NAMALWA (cell line): Measurements from ENCODE around the gene TPP1.

Source experiments
- DNase-seq: peaks from one replicate; pipeline ENCODE4 v3.0.0-alpha.2; 2015; ENCODE audit warnings: low spot score

The TPP1 gene

GRCh38 chr11:6627762-6628241 lies 8.6 kb upstream of the TPP1 start:
- DNase-seq: peak; percentile 41

GRCh38 chr11:6626971-6627761 lies 7.9 kb upstream of the TPP1 start:
- no peak for DNase-seq

GRCh38 chr11:6625832-6626420 lies 6.7 kb upstream of the TPP1 start:
- DNase-seq: no peak

- no peak for DNase-seq
These were observed 6.1 kb upstream of the TPP1 start for GRCh38 chr11:6625156-6625831.

GRCh38 chr11:6623391-6624363 lies 4.5 kb upstream of the TPP1 start:
- no peak for DNase-seq

GRCh38 chr11:6622261-6623171 lies 3.3 kb upstream of the TPP1 start:
- DNase-seq: peak; percentile 34

GRCh38 chr11:6621711-6622211 lies 2.5 kb upstream of the TPP1 start:
- DNase-seq: no peak

- no peak for DNase-seq
These were observed 1.4 kb upstream of the TPP1 start for GRCh38 chr11:6620636-6621035.

GRCh38 chr11:6618117-6619003 lies 862 bp downstream of the TPP1 start:
- peak; percentile 64 for DNase-seq

GRCh38 chr11:6617315-6617781 lies 1.9 kb downstream of the TPP1 start:
- no peak for DNase-seq

GRCh38 chr11:6616596-6617250 lies 2.5 kb downstream of the TPP1 start:
- no peak for DNase-seq

- DNase-seq: no peak
These were observed 3.2 kb downstream of the TPP1 start for GRCh38 chr11:6615882-6616585.

GRCh38 chr11:6615046-6615445 lies 4.2 kb downstream of the TPP1 start:
- DNase-seq: no peak

GRCh38 chr11:6614446-6614845 lies 4.8 kb downstream of the TPP1 start:
- DNase-seq: no peak

GRCh38 chr11:6613496-6613895 lies 5.7 kb downstream of the TPP1 start:
- no peak for DNase-seq

- peak; percentile 95 for DNase-seq
These were observed 6.8 kb downstream of the TPP1 start, which contains the start of gene TAF10 for GRCh38 chr11:6612213-6613041. TSS of gene TAF10 (minus strand) at chr11:6612216. CDS start at chr11:6612189, 27 bp downstream.

GRCh38 chr11:6611963-6612212 lies 7.3 kb downstream of the TPP1 start:
- no peak for DNase-seq
